GM21619 (cell line): ENCODE measurements around the gene PGA4.

Source experiments
- ATAC-seq: cut with Tn5 transposase; IDR thresholded peaks from one replicate; pipeline ENCODE4 v1.9.1; 2021; ENCODE audit not compliant: unreplicated experiment

PGA4 gene

GRCh38 chr11:61277186-61278000 lies 55.2 kb downstream of the PGA4 start:
- ATAC-seq, result no peak

DNA sequence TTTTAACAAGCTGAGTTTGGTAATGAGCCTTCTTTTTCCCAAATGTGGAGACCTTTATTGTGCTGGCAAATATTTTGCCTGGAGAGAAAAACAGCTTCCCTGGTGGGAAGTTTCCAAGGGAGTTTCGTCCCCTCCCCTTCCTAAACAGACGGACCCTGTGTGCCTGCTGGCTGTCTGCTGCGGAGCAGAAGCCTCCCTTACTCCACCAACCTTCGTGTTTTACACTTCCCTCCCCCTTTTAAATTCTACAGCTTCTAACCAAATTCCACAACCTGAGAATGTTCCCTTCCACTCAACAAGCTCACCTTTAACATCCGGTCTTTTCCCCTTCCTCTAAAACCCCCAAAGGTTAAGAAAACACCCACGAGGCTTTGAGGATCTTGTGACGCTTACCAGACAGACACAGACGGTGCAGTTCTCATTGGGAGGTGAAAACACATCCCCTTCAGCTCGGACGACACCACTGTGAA lies 55.9 kb downstream of the PGA4 start:
- ATAC-seq, result no peak

DNA sequence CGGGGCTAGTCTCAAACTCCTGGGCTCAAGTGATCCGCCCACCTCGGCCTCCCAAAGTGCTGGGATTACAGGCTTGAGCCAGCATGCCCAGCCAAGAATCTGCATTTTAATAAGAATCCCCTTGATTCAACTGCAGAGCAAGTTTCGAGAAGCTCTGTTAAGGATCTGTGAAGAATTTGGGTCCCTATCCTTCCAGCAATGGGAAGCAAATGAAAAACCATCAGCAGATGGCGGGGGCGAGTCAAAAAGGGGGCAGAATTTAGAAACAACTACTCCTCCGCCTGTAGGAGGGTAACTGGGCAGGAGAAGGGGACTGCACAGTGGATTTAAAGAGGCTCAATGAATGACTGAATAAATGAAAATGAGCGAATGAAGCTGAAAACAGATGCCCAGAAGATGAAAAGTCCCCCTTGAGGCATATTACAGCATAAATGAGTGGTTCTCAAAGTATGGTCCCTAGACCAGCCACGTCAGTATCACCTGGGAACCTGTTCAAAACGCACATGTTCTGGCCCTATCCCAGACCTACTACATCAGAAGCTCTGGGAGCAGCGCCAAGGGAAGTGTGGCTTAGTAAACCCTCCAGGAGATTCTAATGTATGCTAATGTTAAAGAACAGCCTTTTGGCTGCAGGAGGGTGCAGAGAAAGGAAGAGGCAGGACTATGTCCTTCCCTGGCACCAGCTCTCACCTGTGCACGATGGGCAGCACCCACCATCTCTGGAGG lies 58.0 kb downstream of the PGA4 start:
- no peak for ATAC-seq

DNA sequence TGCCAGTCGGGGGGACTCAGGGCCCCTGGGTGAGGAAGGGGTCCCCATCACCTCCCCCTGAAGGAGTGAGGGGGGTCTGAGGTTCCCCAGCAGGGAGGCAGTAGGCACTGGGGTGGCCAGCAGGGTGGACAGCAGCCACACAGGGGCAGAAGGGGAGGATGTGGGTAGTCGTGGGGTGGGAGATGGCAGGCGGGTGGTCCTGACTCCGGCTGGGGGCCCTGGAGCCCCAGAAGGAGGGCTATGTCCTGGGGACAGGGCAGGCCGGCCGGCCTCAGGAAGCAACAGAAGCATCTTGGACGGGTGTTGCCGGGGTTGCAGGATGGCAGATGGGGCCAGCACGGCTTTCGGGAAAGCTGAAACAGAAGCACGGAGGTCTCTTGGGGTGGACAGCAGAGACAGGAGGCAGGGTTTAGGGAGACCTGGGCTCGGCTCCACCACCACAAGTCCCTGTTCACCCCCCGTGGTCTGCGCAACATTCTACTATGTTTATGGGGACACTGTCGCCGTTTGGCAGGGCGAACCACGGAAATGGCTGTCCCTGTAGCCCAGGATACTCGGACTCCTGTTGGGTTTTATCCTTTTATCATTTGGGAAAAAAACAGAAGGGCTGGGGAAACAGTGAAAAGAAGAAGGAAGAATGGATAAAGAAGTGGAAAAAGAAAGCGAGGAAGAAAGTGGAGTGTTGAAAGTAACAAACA lies 58.9 kb downstream of the PGA4 start:
- ATAC-seq, result no peak
